ENCODE results near the gene PHF3.

PHF3 gene

GRCh38 chr6:63644668-63645326, 9.2 kb downstream of the PHF3 start:
- no peak for DNase-seq

DNA sequence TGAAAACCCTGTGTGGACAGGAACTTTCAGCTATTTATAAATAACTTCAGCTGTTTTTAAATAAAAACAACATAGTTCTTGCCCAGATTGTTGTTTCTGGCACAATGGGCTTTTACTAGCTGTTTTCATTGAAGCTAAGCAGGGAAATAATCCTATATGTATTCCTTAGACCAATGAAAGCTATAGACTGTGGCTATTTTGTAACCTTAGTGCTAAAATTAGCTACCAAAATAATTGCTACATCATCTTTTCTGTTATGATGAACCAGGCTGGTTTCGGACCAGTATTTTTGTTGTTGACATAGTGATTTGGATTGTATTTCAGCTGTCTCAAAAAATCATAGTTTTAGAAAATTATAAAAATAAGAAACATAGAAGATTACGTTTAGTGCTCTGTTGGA, 13.7 kb downstream of the PHF3 start:
- DNase-seq = no peak

GRCh38 chr6:63649847-63650265, 14.3 kb downstream of the PHF3 start:
- no peak for DNase-seq

GRCh38 chr6:63652980-63653379, 17.4 kb downstream of the PHF3 start:
- no peak for DNase-seq

DNA sequence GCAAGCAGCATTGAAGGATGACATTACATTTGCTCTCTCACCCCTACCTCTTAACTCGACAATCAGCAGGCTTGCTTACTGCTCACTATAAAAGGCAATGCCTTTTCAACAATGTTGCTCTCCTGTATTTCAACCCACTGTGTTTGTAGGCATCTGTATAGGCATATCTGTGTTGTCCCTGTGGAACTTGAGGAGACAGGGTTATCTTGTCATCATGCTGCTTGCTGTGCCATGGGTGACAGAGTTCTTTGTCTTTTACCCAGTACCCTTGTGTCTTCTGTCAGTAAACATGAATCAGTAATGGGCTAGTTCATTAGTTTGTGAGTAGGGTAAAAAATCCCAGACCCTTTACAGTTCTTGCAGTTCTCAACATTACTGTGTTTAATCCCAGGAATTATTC, 25.2 kb downstream of the PHF3 start:
- DNase-seq = no peak

GRCh38 chr6:63661769-63662168, 26.2 kb downstream of the PHF3 start:
- DNase-seq = no peak

DNA sequence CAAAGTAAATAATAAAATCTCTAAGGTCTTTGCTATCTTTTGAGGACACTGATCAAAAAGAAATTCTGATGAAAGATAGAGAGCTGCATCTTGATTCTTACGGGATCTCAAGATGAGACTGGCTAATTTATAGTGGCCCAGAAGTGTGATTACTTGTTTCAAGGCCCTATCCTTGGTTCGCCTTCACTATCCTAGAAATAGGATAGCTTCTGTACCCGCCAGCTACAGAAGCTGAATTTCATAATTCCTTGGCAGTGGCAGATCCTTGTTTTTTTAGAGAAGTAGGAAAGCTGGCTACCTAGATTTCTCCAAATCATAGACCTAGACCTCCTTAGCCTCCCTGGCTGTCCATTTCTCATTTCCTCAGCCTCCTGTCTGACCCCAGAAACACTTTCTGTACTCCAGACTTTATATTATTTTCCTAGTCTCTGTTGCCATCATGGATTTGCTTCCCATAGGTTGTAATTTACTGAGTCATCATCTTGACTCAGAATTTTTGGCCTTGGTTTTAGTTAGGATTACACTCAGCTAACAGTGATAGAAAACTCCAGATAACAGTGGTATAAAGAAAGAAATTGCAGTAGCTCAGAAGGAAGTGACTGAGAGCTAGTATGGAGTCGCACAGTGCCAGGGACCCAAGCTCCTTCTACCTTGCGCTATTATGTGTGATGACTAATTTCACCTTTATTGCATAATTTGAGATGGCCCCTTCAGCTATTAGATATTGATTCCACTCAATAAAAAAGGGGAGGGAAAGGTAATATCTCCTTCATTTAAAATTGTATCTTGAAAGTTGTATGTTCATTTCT, 27.7 kb downstream of the PHF3 start:
- DNase-seq = no peak

DNA sequence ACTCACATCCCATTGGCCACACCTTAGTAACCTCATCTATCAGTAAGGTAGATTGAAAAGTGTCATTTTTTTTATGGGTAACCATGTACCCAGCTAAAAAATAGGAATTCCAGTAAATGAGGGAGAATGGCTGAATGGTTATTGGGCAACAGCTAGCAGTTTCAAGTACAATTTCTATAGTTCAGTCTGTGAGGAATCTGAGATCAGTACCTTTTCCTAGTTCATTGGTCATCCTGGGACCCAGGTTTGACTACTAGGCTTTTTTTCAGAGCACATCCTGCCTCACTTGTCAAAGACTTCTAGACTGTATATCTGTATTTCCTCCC, 28.3 kb downstream of the PHF3 start:
- DNase-seq = no peak

DNA sequence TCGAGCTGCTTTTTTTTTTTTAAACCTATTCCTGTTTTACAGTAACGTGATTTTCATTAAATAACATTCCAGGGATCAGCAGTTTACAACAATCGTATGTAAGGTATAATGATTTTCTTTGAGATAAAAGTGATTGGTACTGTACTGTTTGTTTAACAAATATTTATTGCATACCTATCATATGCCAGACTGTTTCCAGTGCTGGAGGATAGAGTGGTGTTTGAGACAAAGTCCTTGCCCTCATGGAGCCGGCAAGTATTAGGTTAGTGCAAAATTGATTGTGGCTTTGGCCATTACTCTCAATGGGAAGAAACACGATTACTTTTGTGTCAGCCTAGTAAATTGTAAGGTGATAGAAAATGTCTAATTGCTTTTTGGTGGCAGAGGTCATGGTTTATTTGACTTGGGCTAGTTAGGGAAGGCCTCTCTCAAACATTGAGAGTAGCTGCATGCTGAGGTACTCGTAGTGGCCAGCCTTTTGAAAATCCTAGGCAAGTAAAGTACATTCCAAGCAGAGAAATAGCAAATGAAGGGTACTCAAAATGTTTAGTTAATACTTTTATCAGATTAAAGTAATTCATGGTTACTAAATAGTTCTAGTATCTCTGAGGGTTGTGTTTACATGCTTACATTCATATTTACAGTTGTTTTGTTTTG, 35.6 kb downstream of the PHF3 start:
- no peak for DNase-seq

- no peak for DNase-seq
Observed at GRCh38 chr6:63672582-63673129, 37.1 kb downstream of the PHF3 start.

- no peak for DNase-seq
Observed at GRCh38 chr6:63673692-63674091, 38.1 kb downstream of the PHF3 start.

GRCh38 chr6:63674635-63675034, 39.0 kb downstream of the PHF3 start:
- no peak for DNase-seq

- no peak for DNase-seq
Observed at GRCh38 chr6:63675138-63675537, 39.5 kb downstream of the PHF3 start.

DNA sequence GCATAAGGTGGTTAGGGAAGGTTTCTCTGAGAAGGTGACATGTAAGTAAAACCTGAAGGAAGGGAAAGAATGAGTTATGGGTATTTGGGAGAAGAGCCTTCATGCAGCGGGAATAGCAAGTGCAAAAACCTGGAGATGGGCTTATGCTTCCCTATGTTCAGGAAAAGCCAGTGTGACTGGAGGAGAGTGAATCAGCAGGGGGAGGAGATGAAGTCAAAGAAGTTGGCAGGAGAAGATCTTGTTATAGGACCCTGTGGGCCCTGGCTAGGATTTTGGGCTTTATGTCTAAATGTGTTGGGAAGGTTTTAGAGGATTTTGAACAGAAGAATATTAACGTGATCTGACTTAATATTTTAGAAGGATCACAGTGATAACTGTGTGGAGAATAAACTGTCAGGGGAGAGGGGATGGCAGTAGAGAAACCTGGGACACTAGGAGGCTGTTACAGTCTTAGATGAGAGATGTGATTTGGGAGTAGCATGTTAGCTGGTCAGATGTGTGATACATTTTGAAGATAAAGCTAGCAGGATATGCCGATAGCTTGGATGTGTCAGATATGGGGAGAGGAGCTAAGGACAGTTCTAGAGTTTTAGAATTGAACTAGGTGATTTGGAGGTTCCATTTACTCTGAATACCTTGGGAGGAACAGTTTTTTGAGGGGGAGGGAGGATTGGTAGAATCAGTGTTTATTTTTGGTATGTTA, 41.0 kb downstream of the PHF3 start:
- no peak for DNase-seq

GRCh38 chr6:63677282-63677681, 41.7 kb downstream of the PHF3 start:
- DNase-seq = no peak

GRCh38 chr6:63683071-63683603, 47.5 kb downstream of the PHF3 start:
- DNase-seq = no peak

DNA sequence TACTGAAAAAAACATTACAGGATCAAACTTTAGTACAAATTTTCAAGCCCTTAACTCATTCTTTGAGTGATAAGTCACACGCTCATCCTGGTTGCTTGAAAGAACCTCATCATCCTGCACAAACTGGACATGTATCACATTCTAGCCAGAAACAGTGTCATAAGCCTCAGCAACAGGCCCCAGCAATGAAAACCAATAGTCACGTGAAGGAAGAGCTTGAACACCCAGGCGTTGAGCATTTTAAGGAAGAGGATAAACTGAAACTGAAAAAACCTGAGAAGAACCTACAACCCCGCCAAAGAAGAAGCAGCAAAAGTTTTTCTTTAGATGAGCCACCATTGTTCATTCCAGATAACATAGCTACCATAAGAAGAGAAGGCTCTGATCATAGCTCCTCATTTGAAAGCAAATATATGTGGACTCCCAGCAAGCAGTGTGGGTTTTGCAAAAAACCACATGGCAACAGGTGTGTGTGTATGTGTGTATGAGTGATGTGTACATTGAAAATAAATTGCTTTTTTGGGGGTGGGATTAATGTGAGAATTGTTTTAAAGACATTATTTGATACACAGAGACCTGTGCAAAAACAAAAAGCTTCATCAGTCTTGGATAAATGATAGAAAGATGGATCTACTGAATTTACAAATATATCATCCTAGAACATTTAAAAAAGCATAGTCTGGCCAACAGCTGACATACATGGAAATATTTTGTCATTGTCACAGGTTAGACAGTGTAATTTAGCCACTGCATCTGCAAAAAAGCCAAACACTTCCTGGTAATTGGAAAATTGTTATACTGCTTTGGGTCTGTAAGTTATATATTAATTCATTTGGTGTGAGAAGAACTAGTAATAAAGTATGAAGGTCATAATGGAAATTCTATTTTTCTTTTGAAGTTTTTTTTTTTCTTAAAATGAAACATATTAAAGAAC, 50.1 kb downstream of the PHF3 start:
- DNase-seq = no peak

GRCh38 chr6:63689421-63689820, 53.8 kb downstream of the PHF3 start:
- DNase-seq = no peak

- no peak for DNase-seq
Observed at GRCh38 chr6:63690221-63690620, 54.6 kb downstream of the PHF3 start.

GRCh38 chr6:63705707-63706106, 70.1 kb downstream of the PHF3 start:
- no peak for DNase-seq

- no peak for DNase-seq
Observed at GRCh38 chr6:63706630-63707029, 71.0 kb downstream of the PHF3 start.

- DNase-seq = no peak
Observed at GRCh38 chr6:63708631-63709030, 73.0 kb downstream of the PHF3 start.
